ENCODE data around the gene VPS26B. TPM values are rescaled to one million over a fixed set of nuclear protein-coding genes. Genes with fewer than 3 reads are reported as not detected.
A peak's percentile ranks its signal among the peaks of the same experiment; 100 is the strongest.

The VPS26B gene
- total RNA-seq, 1 donor from 2014 or later = 19.2 TPM

- no peak for FAIRE-seq
- H3K36me3 ChIP-seq (ENCODE audit: control insufficient read depth, insufficient read depth, low read length) = peaks cover 16% of the 10 kb centered on the region
- TF ChIP-seq, protein P1, sequence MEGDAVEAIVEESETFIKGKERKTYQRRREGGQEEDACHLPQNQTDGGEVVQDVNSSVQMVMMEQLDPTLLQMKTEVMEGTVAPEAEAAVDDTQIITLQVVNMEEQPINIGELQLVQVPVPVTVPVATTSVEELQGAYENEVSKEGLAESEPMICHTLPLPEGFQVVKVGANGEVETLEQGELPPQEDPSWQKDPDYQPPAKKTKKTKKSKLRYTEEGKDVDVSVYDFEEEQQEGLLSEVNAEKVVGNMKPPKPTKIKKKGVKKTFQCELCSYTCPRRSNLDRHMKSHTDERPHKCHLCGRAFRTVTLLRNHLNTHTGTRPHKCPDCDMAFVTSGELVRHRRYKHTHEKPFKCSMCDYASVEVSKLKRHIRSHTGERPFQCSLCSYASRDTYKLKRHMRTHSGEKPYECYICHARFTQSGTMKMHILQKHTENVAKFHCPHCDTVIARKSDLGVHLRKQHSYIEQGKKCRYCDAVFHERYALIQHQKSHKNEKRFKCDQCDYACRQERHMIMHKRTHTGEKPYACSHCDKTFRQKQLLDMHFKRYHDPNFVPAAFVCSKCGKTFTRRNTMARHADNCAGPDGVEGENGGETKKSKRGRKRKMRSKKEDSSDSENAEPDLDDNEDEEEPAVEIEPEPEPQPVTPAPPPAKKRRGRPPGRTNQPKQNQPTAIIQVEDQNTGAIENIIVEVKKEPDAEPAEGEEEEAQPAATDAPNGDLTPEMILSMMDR (IDR thresholded peaks at IDR 0.05; ENCODE audit: insufficient read depth, low read length, severe bottlenecking) = no peak
- no peak overlapping the region for H3K4me3 ChIP-seq (ENCODE audit: low read depth, low read length)
- DNase-seq (ENCODE audit: low read depth) = no peak
- no peaks in the 10 kb centered on the region for H3K27me3 ChIP-seq (ENCODE audit: control insufficient read depth, insufficient read depth, low read length)
Observed at GRCh38 chr11:134243913-134244312, 19.4 kb downstream of the VPS26B start.

DNA sequence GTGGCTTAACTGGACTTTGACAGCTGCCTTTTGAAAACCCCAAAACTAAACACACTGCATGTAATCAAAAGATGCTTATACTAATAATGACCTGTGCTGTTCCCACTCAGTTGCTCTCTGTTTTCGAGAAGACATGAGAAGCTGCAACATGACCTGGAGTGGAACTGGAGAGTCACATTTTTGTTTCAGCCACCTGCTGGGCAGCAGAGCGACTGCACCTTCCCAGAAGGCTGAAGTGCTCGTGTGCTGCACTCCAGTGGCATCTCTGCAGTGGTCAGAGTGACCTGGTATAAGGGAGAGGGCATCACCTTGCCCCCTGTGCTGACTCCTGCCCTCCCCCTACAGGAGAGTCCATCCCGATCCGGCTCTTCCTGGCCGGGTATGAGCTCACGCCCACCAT, 20.1 kb downstream of the VPS26B start:
- Histone ChIP-seq H3K27me3 (ENCODE audit: control insufficient read depth, insufficient read depth, low read length) (no peaks in the 10 kb centered on the region), H3K4me3 (ENCODE audit: low read depth, low read length) (no peak overlapping the region), H3K36me3 (ENCODE audit: control insufficient read depth, insufficient read depth, low read length) (peaks cover 18% of the 10 kb centered on the region)
- DNase-seq (ENCODE audit: low read depth) = peak; percentile 19
- TF ChIP-seq, protein P1 (IDR thresholded peaks at IDR 0.05; ENCODE audit: insufficient read depth, low read length, severe bottlenecking) = peak; percentile 63
- FAIRE-seq = peak; percentile 72

DNA sequence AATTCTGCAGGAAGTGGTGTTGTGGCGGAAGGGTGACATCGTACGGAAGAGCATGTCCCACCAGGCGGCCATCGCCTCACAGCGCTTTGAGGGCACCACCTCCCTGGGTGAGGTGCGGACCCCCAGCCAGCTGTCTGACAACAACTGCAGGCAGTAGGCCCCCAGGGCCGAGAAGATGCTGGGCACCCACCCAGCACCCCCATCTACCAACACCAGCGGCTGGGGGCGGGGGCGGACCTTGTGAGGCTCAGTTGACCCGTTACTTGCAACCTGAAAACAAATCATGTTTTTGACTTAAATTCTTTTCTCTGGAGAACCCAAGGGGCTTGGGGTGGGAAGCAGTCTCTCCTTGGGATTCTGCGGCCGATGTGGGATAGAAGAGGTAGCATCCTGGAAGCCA, 21.0 kb downstream of the VPS26B start:
- Histone ChIP-seq H3K36me3 (ENCODE audit: control insufficient read depth, insufficient read depth, low read length) (peaks cover 18% of the 10 kb centered on the region), H3K4me3 (ENCODE audit: low read depth, low read length) (no peak overlapping the region), H3K27me3 (ENCODE audit: control insufficient read depth, insufficient read depth, low read length) (no peaks in the 10 kb centered on the region)
- DNase-seq (ENCODE audit: low read depth) (no peak), FAIRE-seq (no peak)
- TF ChIP-seq, protein P1 (IDR thresholded peaks at IDR 0.05; ENCODE audit: insufficient read depth, low read length, severe bottlenecking) = no peak

GRCh38 chr11:134246100-134246499, 21.6 kb downstream of the VPS26B start:
- no peaks in the 10 kb centered on the region for H3K27me3 ChIP-seq (ENCODE audit: control insufficient read depth, insufficient read depth, low read length)
- FAIRE-seq = no peak

DNA sequence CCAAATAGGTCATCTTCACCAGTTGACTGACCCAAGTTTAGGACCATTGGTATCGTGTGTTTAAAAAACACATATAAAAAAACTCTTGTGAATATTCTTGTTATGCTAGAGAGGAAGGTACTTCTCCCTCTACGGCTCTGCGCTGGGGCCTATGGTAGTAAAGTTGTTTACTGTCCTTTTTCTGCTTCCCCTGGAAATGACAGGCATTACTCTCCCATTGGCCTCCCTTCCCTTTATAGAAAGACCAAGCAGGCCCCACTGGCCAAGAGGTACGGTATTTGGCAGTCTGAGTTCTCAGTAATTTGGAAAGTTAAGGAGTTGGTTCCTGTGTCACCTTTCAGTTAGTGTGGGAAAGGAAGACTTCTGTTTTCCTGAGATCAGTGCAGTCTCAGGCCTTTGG, 22.2 kb downstream of the VPS26B start:
- Histone ChIP-seq H3K27me3 (ENCODE audit: control insufficient read depth, insufficient read depth, low read length) (no peaks in the 10 kb centered on the region), H3K36me3 (ENCODE audit: control insufficient read depth, insufficient read depth, low read length) (peaks cover 18% of the 10 kb centered on the region), H3K4me3 (ENCODE audit: low read depth, low read length) (no peak overlapping the region)
- DNase-seq (ENCODE audit: low read depth) (no peak), FAIRE-seq (no peak)
- TF ChIP-seq, protein P1 (IDR thresholded peaks at IDR 0.05; ENCODE audit: insufficient read depth, low read length, severe bottlenecking) = no peak

More at GRCh38 chr11:134246100-134246499, 21.6 kb downstream of the VPS26B start:
- TF ChIP-seq, protein P1 (IDR thresholded peaks at IDR 0.05; ENCODE audit: insufficient read depth, low read length, severe bottlenecking) = no peak
- no peak overlapping the region for H3K4me3 ChIP-seq (ENCODE audit: low read depth, low read length)
- peaks cover 20% of the 10 kb centered on the region for H3K36me3 ChIP-seq (ENCODE audit: control insufficient read depth, insufficient read depth, low read length)
- DNase-seq (ENCODE audit: low read depth) = no peak

DNA sequence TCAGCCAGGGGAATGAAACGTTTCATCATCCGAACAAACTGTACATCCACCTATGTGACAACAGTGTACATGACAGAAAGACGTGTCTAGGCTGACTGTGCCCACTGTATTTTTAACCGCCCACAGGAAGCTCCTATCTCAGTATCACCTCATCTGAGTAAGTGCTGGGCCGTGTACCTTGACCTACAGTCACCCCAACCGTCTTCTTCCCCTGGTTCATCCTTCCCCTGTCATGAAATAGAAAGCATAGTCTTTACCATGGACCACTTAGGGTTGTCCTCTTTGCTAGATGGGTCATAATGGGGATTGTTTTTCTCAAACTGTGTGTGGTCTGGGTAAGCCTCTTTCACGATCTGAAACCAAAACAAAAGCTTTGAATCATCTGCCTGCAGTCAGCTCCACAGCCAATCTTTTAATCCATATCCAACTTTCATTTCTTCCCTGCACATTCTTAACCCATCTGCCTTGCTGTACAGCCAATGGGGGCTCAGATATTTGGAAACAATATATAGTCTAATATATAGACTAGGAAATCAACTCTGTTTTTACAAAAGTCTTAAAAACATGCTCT, 24.5 kb downstream of the VPS26B start:
- FAIRE-seq = no peak
- Histone ChIP-seq H3K36me3 (ENCODE audit: control insufficient read depth, insufficient read depth, low read length) (peaks cover 14% of the 10 kb centered on the region), H3K4me3 (ENCODE audit: low read depth, low read length) (no peak overlapping the region), H3K27me3 (ENCODE audit: control insufficient read depth, insufficient read depth, low read length) (no peaks in the 10 kb centered on the region)
- DNase-seq (ENCODE audit: low read depth) = no peak
- TF ChIP-seq, protein P1 (IDR thresholded peaks at IDR 0.05; ENCODE audit: insufficient read depth, low read length, severe bottlenecking) = no peak
